Measurements from ENCODE around the gene DSC3.

DSC3 gene

DNA sequence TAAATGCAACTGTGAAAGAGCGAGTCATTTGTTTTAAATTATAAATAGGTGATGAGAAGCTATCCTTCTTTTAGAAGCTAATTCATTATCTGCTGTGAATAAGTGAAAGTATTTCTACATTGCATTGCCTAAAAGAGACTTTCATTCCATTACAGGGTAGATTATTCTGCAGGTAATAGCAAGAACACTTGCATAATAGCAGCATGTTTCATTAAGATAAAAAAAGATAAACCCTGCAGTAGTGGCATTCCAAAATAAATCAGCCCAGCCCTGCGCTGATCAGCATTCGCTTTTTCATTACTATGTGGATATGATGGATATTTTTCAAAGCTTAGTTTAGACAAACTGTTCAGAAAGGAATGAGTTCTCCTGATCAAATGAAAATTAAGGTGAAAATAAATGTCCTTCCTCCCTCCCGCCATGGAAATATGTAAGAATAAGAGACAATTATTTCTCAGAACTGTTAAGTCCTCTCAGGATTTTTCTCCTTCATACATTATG, 72.8 kb downstream of the DSC3 start:
- DNase-seq: no peak

- no peak for DNase-seq
These were observed 74.8 kb downstream of the DSC3 start for GRCh38 chr18:30967701-30968100.

DNA sequence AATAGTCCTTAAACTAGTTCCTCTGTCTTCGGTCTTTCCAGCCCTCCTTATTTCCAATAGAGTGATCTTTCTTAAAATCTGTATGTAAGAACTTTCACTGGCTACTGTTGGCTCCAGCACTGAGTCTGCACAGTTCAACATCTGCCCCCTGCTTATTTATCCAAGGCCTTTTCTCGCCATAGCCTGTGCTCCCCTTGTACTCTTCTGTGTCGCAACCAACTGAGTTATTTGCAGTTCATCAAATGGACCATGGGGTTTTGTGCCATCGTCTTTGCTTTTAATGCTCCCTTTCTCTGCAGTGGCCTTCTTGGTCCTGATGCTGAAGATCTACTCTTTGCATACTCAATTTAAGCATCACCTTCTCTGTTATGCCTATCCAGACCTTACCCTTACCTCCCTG, 77.3 kb downstream of the DSC3 start:
- no peak for DNase-seq

DNA sequence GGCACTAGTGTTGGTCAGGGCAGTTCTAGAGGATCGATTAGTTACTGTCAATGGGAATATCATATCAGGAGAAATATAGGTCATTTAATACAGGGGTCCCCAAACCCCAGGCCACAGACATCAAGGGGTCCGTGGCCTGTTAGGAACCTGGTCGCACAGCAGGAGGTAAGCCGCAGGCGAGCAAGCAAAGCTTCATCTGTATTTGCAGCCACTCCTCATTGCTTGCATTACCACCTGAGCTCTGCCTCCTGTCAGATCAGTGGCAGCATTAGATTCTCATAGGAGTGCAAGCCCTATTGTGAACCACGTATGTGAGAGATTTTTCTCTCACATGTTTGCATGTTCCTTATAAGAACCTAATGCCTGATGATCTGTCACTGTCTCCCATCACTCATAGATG, 81.9 kb downstream of the DSC3 start:
- DNase-seq: no peak

DNA sequence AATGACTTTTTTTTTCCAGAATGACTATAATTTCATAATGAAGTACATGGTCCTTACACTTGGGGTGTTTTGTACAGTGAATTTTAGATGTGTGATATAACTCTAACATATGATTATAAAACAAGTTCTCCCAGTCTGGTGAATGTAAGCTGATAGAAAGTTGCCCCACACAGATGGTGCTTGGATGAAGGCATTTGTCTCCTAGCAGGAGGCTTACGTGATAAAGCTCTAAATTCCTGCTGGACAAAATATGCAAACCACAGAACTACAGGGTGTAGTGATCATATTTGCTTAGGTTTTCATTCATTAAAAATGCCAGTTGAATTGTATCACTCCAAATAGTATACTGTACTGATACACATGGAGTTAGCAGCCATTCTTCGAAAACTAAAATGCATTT, 85.5 kb downstream of the DSC3 start:
- no peak for DNase-seq

GRCh38 chr18:30954262-30954661, 88.3 kb downstream of the DSC3 start:
- DNase-seq: no peak

GRCh38 chr18:30945761-30946160, 96.8 kb downstream of the DSC3 start:
- DNase-seq: no peak

GRCh38 chr18:30944773-30945417, 97.6 kb downstream of the DSC3 start:
- no peak for DNase-seq

DNA sequence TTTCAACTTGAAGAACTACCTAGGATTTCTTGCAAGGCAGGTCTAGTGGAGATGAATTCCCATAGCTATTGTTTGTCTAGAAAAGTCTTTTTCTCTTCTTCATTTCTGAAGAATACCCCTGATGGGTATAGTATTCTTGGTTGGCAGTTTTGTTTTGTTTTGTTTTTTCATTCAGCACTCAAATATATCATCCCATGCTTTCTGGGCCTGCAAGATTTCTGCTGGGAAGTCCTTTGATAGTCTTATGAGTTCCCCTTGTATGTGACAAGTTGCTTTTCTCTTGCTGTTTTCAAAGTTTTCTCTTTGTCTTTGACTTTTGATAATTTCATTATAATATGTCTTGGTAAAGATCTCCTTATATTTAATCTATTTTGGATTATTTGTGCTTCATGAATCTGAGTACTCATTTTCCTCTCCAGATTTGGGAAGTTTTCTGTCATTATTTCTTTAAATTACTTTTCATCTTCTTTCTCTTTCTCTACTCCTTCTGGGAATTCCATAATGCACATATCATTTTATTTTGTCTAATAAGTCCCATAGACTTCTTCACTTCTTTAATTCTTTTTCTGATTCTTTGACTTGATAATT, 101.5 kb downstream of the DSC3 start:
- no peak for DNase-seq

Data from T-helper 9 cell (primary cell).